D721Med (cell line): ENCODE data around the gene SRP54.
"Not testable (repeated sequence)": the region's sequence is repeated elsewhere in the genome, so short reads cannot be mapped to it uniquely, and the experiment has no call there.

Source experiments
- DNase-seq: peaks from one replicate; pipeline ENCODE4 v3.0.0; 2011; ENCODE audit warnings: low spot score; ENCODE audit not compliant: insufficient read length
- FAIRE-seq: peaks from 2 replicates; lab custom pipeline; 2011; peaks lifted over from hg19 to GRCh38; lab: Jason Lieb, UNC
- TF ChIP-seq, protein P1 (sequence below): IDR thresholded peaks from 2 replicates; pipeline ENCODE4 v1.5.1; 2012; ENCODE audit warnings: mild to moderate bottlenecking, control low read depth; ENCODE audit not compliant: insufficient read depth; ENCODE audit errors: missing control alignments

The SRP54 gene

DNA sequence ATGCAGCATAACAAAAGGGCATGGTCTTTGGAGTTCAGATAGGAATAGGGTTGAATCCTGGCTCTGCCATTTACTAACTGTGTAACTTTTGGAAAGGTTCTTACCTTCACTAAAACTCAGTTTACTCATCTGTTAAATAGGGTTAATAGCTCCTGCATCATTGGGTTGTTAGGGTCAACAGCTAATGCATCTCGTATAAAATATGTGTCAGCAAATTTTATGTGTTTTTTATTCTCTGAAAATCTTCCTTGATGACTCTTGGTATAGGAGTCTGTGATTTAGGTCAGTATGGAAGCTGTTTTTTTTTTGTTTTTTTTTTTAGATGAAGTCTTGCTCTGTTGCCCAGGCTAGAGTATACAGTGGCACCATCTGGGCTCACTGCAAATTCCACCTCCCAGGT is 36.1 kb upstream of the SRP54 start:
- FAIRE-seq (no peak), DNase-seq (no peak)
- TF ChIP-seq, protein P1, sequence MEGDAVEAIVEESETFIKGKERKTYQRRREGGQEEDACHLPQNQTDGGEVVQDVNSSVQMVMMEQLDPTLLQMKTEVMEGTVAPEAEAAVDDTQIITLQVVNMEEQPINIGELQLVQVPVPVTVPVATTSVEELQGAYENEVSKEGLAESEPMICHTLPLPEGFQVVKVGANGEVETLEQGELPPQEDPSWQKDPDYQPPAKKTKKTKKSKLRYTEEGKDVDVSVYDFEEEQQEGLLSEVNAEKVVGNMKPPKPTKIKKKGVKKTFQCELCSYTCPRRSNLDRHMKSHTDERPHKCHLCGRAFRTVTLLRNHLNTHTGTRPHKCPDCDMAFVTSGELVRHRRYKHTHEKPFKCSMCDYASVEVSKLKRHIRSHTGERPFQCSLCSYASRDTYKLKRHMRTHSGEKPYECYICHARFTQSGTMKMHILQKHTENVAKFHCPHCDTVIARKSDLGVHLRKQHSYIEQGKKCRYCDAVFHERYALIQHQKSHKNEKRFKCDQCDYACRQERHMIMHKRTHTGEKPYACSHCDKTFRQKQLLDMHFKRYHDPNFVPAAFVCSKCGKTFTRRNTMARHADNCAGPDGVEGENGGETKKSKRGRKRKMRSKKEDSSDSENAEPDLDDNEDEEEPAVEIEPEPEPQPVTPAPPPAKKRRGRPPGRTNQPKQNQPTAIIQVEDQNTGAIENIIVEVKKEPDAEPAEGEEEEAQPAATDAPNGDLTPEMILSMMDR, result no peak

GRCh38 chr14:34951286-34951685 is 31.5 kb upstream of the SRP54 start:
- no peak for DNase-seq
- TF ChIP-seq, protein P1, result no peak

GRCh38 chr14:34956931-34957330 is 25.9 kb upstream of the SRP54 start:
- DNase-seq (no peak), FAIRE-seq (no peak)
- TF ChIP-seq, protein P1, result no peak

More at GRCh38 chr14:34951286-34951685, 31.5 kb upstream of the SRP54 start:
- no peak for FAIRE-seq

DNA sequence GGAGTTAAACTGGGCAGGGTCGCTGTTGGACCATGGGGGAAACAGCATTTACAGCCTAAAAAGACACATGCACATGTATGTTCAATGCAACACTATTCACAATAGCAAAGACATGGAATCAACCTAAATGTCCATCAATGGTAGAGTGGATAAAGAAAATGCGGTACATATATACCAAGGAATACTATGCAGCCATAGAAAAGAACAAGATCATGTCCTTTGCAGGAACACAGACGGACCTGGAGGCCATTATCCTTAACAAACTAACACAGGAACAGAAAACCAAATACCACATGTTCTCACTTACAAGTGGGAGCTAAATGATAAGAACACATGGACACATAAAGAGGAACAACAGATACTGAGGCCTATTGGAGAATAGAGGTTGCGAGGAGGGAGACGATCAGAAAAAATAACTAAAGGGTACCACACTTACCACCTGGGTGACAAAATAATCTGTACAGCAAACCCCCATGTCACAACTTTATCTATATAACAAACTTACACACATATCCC is 25.0 kb upstream of the SRP54 start:
- FAIRE-seq, result no peak
- DNase-seq, result no peak
- TF ChIP-seq, protein P1, result no peak

DNA sequence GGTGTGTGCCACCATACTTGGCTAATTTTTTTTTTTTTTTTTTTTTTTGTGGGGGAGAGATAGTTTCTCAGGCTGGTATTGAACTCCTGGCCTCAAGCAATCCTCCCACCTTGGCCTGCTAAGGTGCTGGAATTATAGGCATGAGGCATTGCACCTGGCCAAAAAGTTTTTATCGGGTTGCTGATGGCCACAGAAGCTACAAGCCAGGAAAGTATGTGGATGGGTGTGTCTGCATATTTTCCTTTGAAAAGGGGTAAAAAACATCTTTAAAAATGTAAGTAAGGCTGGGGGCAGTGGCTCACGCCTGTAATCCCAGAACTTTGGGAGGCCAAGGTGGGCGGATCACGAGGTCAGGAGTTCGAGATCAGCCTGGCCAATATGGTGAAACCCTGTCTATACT is 20.7 kb upstream of the SRP54 start:
- not testable (repeated sequence) for DNase-seq, FAIRE-seq

GRCh38 chr14:34964977-34965764 is 17.6 kb upstream of the SRP54 start:
- no peak for FAIRE-seq
- DNase-seq, result no peak
- TF ChIP-seq, protein P1, result no peak

- TF ChIP-seq, protein P1, result no peak
- FAIRE-seq (no peak), DNase-seq (no peak)
Measured at GRCh38 chr14:34965912-34966311, 16.9 kb upstream of the SRP54 start.
